GM19239 (cell line): ENCODE measurements around the gene DUS2.
"Not testable (repeated sequence)": the region's sequence is repeated elsewhere in the genome, so short reads cannot be mapped to it uniquely, and the experiment has no call there.

Experiments
- DNase-seq: peaks from one replicate; pipeline ENCODE4 v3.0.0; 2011; ENCODE audit warnings: low spot score; ENCODE audit not compliant: insufficient read length
- FAIRE-seq: peaks from 2 replicates; lab custom pipeline; 2011; peaks lifted over from hg19 to GRCh38; lab: Jason Lieb, UNC

Gene DUS2

GRCh38 chr16:67998231-67998778 is 24.8 kb upstream of the DUS2 start:
- not testable (repeated sequence) for DNase-seq, FAIRE-seq

GRCh38 chr16:67998779-67999688 is 24.1 kb upstream of the DUS2 start, which contains the start of gene DPEP2:
TSS of gene DPEP2 (minus strand) at chr16:67999484. CDS start at chr16:67993212, 6,272 bp downstream.
- FAIRE-seq, DNase-seq: not testable (repeated sequence)

- no peak for DNase-seq
- no peak for FAIRE-seq
Measured at GRCh38 chr16:67999985-68000384, 23.1 kb upstream of the DUS2 start.

- FAIRE-seq (no peak), DNase-seq (no peak)
Measured at GRCh38 chr16:68000450-68000849, 22.6 kb upstream of the DUS2 start.

- FAIRE-seq, result no peak
- no peak for DNase-seq
Measured at GRCh38 chr16:68003031-68003430, 20.1 kb upstream of the DUS2 start.

GRCh38 chr16:68005211-68005610 is 17.9 kb upstream of the DUS2 start:
- DNase-seq, result no peak
- no peak for FAIRE-seq

- DNase-seq, result no peak
- peak; percentile 35 for FAIRE-seq
Measured at GRCh38 chr16:68005786-68006286, 17.2 kb upstream of the DUS2 start.

GRCh38 chr16:68009157-68009735 is 13.8 kb upstream of the DUS2 start:
- FAIRE-seq, result no peak

GRCh38 chr16:68009872-68010271 is 13.2 kb upstream of the DUS2 start:
- FAIRE-seq, DNase-seq: not testable (repeated sequence)

More at GRCh38 chr16:68009157-68009735, 13.8 kb upstream of the DUS2 start:
- DNase-seq, result no peak

GRCh38 chr16:68013440-68013839 is 9.6 kb upstream of the DUS2 start:
- no peak for DNase-seq

GRCh38 chr16:68015681-68016080 is 7.4 kb upstream of the DUS2 start, which contains the start of gene DPEP2NB:
TSS of gene DPEP2NB (minus strand) at chr16:68015911. CDS start at chr16:68015770, 141 bp downstream.
- FAIRE-seq, result no peak
- no peak for DNase-seq

More at GRCh38 chr16:68013440-68013839, 9.6 kb upstream of the DUS2 start:
- no peak for FAIRE-seq

- FAIRE-seq (no peak), DNase-seq (no peak)
Measured at GRCh38 chr16:68019167-68019680, 3.9 kb upstream of the DUS2 start.

- DNase-seq (no peak), FAIRE-seq (no peak)
Measured at GRCh38 chr16:68021490-68021889, 1.6 kb upstream of the DUS2 start.

- DNase-seq (no peak), FAIRE-seq (no peak)
Measured at GRCh38 chr16:68022278-68022727, 781 bp upstream of the DUS2 start.

- FAIRE-seq, result no peak
- no peak for DNase-seq
Measured at GRCh38 chr16:68028996-68029395, 5.9 kb downstream of the DUS2 start.

GRCh38 chr16:68030108-68030507 is 7.0 kb downstream of the DUS2 start:
- DNase-seq, FAIRE-seq: not testable (repeated sequence)

- DNase-seq (no peak), FAIRE-seq (no peak)
Measured at GRCh38 chr16:68031951-68032350, 8.9 kb downstream of the DUS2 start.

- no peak for DNase-seq
- FAIRE-seq, result no peak
Measured at GRCh38 chr16:68033101-68033500, 10.0 kb downstream of the DUS2 start.

- no peak for DNase-seq
- FAIRE-seq, result no peak
Measured at GRCh38 chr16:68035227-68035626, 12.1 kb downstream of the DUS2 start.

GRCh38 chr16:68037841-68038597 is 14.9 kb downstream of the DUS2 start:
- peak; percentile 71 for FAIRE-seq

More at GRCh38 chr16:68037841-68038597, 14.9 kb downstream of the DUS2 start:
- peak; percentile 25 for DNase-seq
